HepG2 (cell line): ENCODE data around the gene MADD. TPM values are rescaled to one million over a fixed set of nuclear protein-coding genes. Genes with fewer than 3 reads are reported as not detected.

Experiments used
- ATAC-seq: fragments of 200-7000 bp; cut with Tn5 transposase; 3 replicates; pipeline ENCODE4 v1.9.1; 2020; ENCODE audit warnings: mild to moderate bottlenecking, moderate library complexity
- BruUV-seq: library from RNA; stranded (reverse); fragments of 400-500 nt; replicated peaks from 2 replicates; lab custom pipeline; 2021; lab: Mats Ljungman, UMichigan
- CTCF ChIA-PET: fragments of 300-600 bp; formaldehyde crosslinking; extraction: SDS; loops from one replicate; lab custom pipeline; 2021; ENCODE audit warnings: low total read pairs, inconsistent platforms, low intra/inter-chr PET ratio; lab: Yijun Ruan, JAX
- POLR2A ChIA-PET: fragments of 350-600 bp; sonication (Branson Sonifier 250); formaldehyde crosslinking; loops from one replicate; lab custom pipeline; 2020; ENCODE audit warnings: antibody characterized with exemption, inconsistent platforms; lab: Yijun Ruan, JAX
- DNase-seq: peaks from one replicate; pipeline ENCODE4 v3.0.0-alpha.2; 2015; ENCODE audit warnings: low spot score
- FAIRE-seq: peaks from 3 replicates; lab custom pipeline; 2011; peaks lifted over from hg19 to GRCh38; lab: Jason Lieb, UNC
- H2AFZ ChIP-seq: one replicate; pipeline ENCODE4 v1.6.1; 2011; ENCODE audit warnings: low read length, inconsistent platforms
- H3K27ac ChIP-seq: fragments of 300-600 bp; 3 replicates; pipeline ENCODE4 v1.8.0; 2011; ENCODE audit warnings: mixed run types, mild to moderate bottlenecking, mixed read lengths, low read length, inconsistent platforms; ENCODE audit not compliant: insufficient read depth; ENCODE audit errors: extremely low read length
- H3K27me3 ChIP-seq, 2 experiments: fragments of 200-600 bp in 1 of 2; 2 replicates in 1 of 2; 3 replicates in 1 of 2; pipeline versions ENCODE4 v1.6.0 to v1.8.0; 2011; ENCODE audit warnings: low read length in 2 of 2, mild to moderate bottlenecking in 2 of 2, moderate library complexity in 2 of 2, inconsistent platforms in 1 of 2; ENCODE audit not compliant: insufficient read depth in 2 of 2, control insufficient read depth in 1 of 2
- H3K36me3 ChIP-seq, 2 experiments: fragments of 200-600 bp in 1 of 2; replicated peaks in 1 of 2; 2 replicates in 1 of 2; 3 replicates in 1 of 2; pipeline versions ENCODE4 v1.5.1 to v1.8.0; 2011; ENCODE audit warnings: low read length in 2 of 2, inconsistent platforms in 1 of 2; ENCODE audit not compliant: insufficient read depth in 2 of 2, control insufficient read depth in 1 of 2
- H3K4me1 ChIP-seq: 2 replicates; pipeline ENCODE4 v1.5.1; 2012; ENCODE audit warnings: low read length, inconsistent platforms; ENCODE audit not compliant: insufficient read depth
- H3K4me2 ChIP-seq: 2 replicates; pipeline ENCODE4 v1.6.0; 2011; ENCODE audit warnings: low read depth, low read length, inconsistent platforms
- H3K4me3 ChIP-seq, 3 experiments: fragments of 200-600 bp in 1 of 3; sonication (generic), shearing (Covaris generic) in 1 of 3; replicated peaks in 1 of 3; 2 replicates each; pipeline ENCODE4 v1.5.1; 2011 to 2016; ENCODE audit warnings: low read length in 3 of 3, inconsistent platforms in 2 of 3, low read depth in 2 of 3, mild to moderate bottlenecking in 2 of 3, control low read depth in 1 of 3, mixed read lengths in 1 of 3; ENCODE audit not compliant: insufficient read depth in 1 of 3
- H3K79me2 ChIP-seq: one replicate; pipeline ENCODE4 v1.6.1; 2011; ENCODE audit warnings: low read length, inconsistent platforms; ENCODE audit not compliant: insufficient read depth
- H3K9ac ChIP-seq: 2 replicates; pipeline ENCODE4 v1.6.0; 2011; ENCODE audit warnings: mild to moderate bottlenecking, low read depth, low read length, inconsistent platforms; ENCODE audit not compliant: insufficient read depth
- H3K9me3 ChIP-seq: 2 replicates; pipeline ENCODE4 v1.5.1; 2012; ENCODE audit warnings: mild to moderate bottlenecking, low read length
- H4K20me1 ChIP-seq: 2 replicates; pipeline ENCODE4 v1.6.0; 2011; ENCODE audit warnings: inconsistent platforms, mild to moderate bottlenecking, low read length, moderate library complexity; ENCODE audit not compliant: insufficient read depth
- ATF7 ChIP-seq, 2 experiments: fragments of 450-650 bp in 1 of 2; sonication (generic) in 1 of 2; formaldehyde crosslinking in 1 of 2; IDR thresholded peaks; 2 replicates each; pipeline versions ENCODE4 v1.4.0 to v1.6.1; 2016 to 2020; ENCODE audit warnings: antibody characterized with exemption in 1 of 2, mild to moderate bottlenecking in 1 of 2, missing genetic modification reagents in 1 of 2
- DPF2 ChIP-seq: sonication (generic); formaldehyde crosslinking; IDR thresholded peaks from 2 replicates; pipeline ENCODE4 v1.4.0; 2020; ENCODE audit warnings: mild to moderate bottlenecking, low read depth, missing genetic modification reagents, borderline replicate concordance
- ESRRA ChIP-seq: sonication (generic); formaldehyde crosslinking; IDR thresholded peaks from 2 replicates; pipeline ENCODE4 v1.5.1; 2020; ENCODE audit warnings: mild to moderate bottlenecking, low read depth, missing genetic modification reagents
- FOSL2 ChIP-seq: sonication (generic); formaldehyde crosslinking; IDR thresholded peaks from 2 replicates; pipeline ENCODE4 v1.4.0; 2020; ENCODE audit warnings: missing genetic modification reagents
- FOXK1 ChIP-seq: sonication (generic); formaldehyde crosslinking; IDR thresholded peaks from 2 replicates; pipeline ENCODE4 v1.4.0; 2020; ENCODE audit warnings: low read depth, missing genetic modification reagents, borderline replicate concordance
- GFI1 ChIP-seq: sonication (generic); formaldehyde crosslinking; IDR thresholded peaks from 2 replicates; pipeline ENCODE4 v1.5.0; 2020; ENCODE audit warnings: missing genetic modification reagents, mild to moderate bottlenecking, borderline replicate concordance
- SIX4 ChIP-seq: sonication (generic); formaldehyde crosslinking; IDR thresholded peaks from 2 replicates; pipeline ENCODE4 v1.4.0; 2020; ENCODE audit warnings: missing genetic modification reagents
- SRSF1 ChIP-seq: fragments of 200-400 bp; formaldehyde crosslinking; optimal IDR thresholded peaks from 2 replicates; pipeline ENCODE3; 2017; ENCODE audit warnings: mild to moderate bottlenecking, low read depth, low read length, moderate library complexity
- TEAD3 ChIP-seq: optimal IDR thresholded peaks from 2 replicates; pipeline ENCODE3; 2016; ENCODE audit warnings: borderline replicate concordance
- ZFP36L1 ChIP-seq: sonication (generic); formaldehyde crosslinking; IDR thresholded peaks from 2 replicates; pipeline ENCODE4 v1.8.0; 2022; ENCODE audit warnings: mild to moderate bottlenecking, missing genetic modification reagents, moderate library complexity
- ZNF264 ChIP-seq: sonication (generic); formaldehyde crosslinking; IDR thresholded peaks from 2 replicates; pipeline ENCODE4 v1.4.0; 2020; ENCODE audit warnings: missing genetic modification reagents
- ZNF343 ChIP-seq: sonication (generic); formaldehyde crosslinking; IDR thresholded peaks from 2 replicates; pipeline ENCODE4 v1.4.0; 2020; ENCODE audit warnings: mild to moderate bottlenecking, missing genetic modification reagents
- ZNF547 ChIP-seq: sonication (generic); formaldehyde crosslinking; IDR thresholded peaks from 2 replicates; pipeline ENCODE4 v1.5.1; 2020; ENCODE audit warnings: mild to moderate bottlenecking, missing genetic modification reagents
- WGBS: methylation state at CpG from one replicate; pipeline ENCODE4 v1.1.6; 2017; ENCODE audit warnings: low lambda C conversion rate; 5-methylcytosine and 5-hydroxymethylcytosine counted together
- in situ Hi-C: cut with HindIII; loops from 2 replicates; pipeline ENCODE4 v1.10.0; 2017; ENCODE audit warnings: low pct_unique_long_range_greater_than_20kb; ENCODE audit not compliant: extremely low pct_ligation_motif_present
- intact Hi-C: fragments of 100-400 bp; cut with micrococcal nuclease; formaldehyde crosslinking; loops from one replicate; pipeline ENCODE4 v1.10.0; 2022; ENCODE audit not compliant: unreplicated experiment
- polyA plus RNA-seq, 8 experiments: library from polyadenylated mRNA; depleted of rRNA in 3 of 8; stranded (reverse) in 7 of 8; unstranded in 1 of 8; fragments of >200 nt; fragmentation: Illumina TruSeq in 4 of 8; extraction: Trizol in 4 of 8; gene quantifications; 2 replicates each; pipeline versions ENCODE4 v1.2.1 to v1.2.3, GENCODE V29; 2011 to 2016; ENCODE audit warnings: low read depth in 4 of 8, missing spikeins in 1 of 8, mixed read lengths in 1 of 8; ENCODE audit not compliant: insufficient read depth in 1 of 8
- total RNA-seq, 5 experiments: library from RNA; depleted of rRNA; stranded (reverse); fragments of >200 nt; fragmentation: Illumina TruSeq; extraction: Trizol; gene quantifications; 2 replicates each; pipeline ENCODE4 v1.2.3, GENCODE V29; 2016; ENCODE audit warnings: low read depth in 1 of 5
- TF ChIP-seq, protein P1 (sequence below), 2 experiments: sonication (generic) in 1 of 2; formaldehyde crosslinking in 1 of 2; IDR thresholded peaks; 2 replicates each; pipeline versions ENCODE4 v1.5.1 to v1.6.1; 2011 to 2020; ENCODE audit warnings: borderline replicate concordance in 1 of 2, low read depth in 1 of 2, low read length in 1 of 2, mild to moderate bottlenecking in 1 of 2, missing genetic modification reagents in 1 of 2, moderate library complexity in 1 of 2
- TF ChIP-seq, protein P2 (sequence below): sonication (generic); formaldehyde crosslinking; IDR thresholded peaks from 2 replicates; pipeline ENCODE4 v1.4.0; 2020; ENCODE audit warnings: missing genetic modification reagents
- TF ChIP-seq, protein P3 (sequence below): sonication (generic); formaldehyde crosslinking; IDR thresholded peaks from 2 replicates; pipeline ENCODE4 v1.4.0; 2020; ENCODE audit warnings: low read depth, mild to moderate bottlenecking, missing genetic modification reagents
- TF ChIP-seq, protein P4 (sequence below): sonication (generic); formaldehyde crosslinking; IDR thresholded peaks from 2 replicates; pipeline ENCODE4 v1.5.0; 2020; ENCODE audit warnings: missing genetic modification reagents

MADD gene
- total and polyA plus RNA-seq, 2 of the 13 experiments (the other 11 are each of a cell fraction or from before 2014, with no cell fraction given): 18.0 to 29.2 TPM

DNA sequence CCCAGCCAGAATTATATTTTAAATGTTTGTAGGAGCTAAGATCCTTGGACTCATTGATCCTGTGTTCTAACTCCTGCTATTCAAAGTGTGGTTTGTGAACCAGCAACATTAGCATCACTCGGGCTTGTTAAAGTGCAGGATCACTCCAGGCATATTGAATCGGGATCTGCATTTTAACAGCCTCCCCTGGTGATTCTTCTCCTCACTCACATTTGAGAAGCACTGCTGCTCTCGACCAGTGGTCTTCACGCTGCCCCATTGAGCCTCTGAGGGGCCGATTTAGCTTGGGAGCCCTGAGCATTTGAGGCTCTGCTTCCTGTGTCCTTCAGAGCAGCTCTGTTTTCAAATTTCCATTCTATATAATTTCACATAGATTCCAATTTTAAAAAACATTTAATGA lies 10.9 kb downstream of the MADD start:
- no peak overlapping the region for H3K27ac ChIP-seq
- H3K9me3 ChIP-seq: no peaks in the 10 kb centered on the region
- TF ChIP-seq SRSF1: no peak
- TF ChIP-seq, protein P1, sequence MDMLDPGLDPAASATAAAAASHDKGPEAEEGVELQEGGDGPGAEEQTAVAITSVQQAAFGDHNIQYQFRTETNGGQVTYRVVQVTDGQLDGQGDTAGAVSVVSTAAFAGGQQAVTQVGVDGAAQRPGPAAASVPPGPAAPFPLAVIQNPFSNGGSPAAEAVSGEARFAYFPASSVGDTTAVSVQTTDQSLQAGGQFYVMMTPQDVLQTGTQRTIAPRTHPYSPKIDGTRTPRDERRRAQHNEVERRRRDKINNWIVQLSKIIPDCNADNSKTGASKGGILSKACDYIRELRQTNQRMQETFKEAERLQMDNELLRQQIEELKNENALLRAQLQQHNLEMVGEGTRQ (IDR thresholded peaks at IDR 0.05; ENCODE audit: low read depth, low read length): no peak
- TF ChIP-seq, protein P1 (CRISPR knock-in tag; IDR thresholded peaks at IDR 0.05; ENCODE audit: borderline replicate concordance): no peak
- no peak for TF ChIP-seq ATF7 (IDR thresholded peaks at IDR 0.05)
- TF ChIP-seq ATF7 (CRISPR knock-in tag; IDR thresholded peaks at IDR 0.05): no peak
- TF ChIP-seq TEAD3 (CRISPR knock-in tag): no peak
- no peak for TF ChIP-seq SIX4 (CRISPR knock-in tag)
- TF ChIP-seq FOXK1 (CRISPR knock-in tag): no peak
- no peak for TF ChIP-seq GFI1 (CRISPR knock-in tag)
- no peak for TF ChIP-seq ZNF547 (CRISPR knock-in tag)
- TF ChIP-seq FOSL2 (CRISPR knock-in tag): no peak
- TF ChIP-seq, protein P2, sequence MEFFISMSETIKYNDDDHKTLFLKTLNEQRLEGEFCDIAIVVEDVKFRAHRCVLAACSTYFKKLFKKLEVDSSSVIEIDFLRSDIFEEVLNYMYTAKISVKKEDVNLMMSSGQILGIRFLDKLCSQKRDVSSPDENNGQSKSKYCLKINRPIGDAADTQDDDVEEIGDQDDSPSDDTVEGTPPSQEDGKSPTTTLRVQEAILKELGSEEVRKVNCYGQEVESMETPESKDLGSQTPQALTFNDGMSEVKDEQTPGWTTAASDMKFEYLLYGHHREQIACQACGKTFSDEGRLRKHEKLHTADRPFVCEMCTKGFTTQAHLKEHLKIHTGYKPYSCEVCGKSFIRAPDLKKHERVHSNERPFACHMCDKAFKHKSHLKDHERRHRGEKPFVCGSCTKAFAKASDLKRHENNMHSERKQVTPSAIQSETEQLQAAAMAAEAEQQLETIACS (CRISPR knock-in tag): no peak
- TF ChIP-seq, protein P3, sequence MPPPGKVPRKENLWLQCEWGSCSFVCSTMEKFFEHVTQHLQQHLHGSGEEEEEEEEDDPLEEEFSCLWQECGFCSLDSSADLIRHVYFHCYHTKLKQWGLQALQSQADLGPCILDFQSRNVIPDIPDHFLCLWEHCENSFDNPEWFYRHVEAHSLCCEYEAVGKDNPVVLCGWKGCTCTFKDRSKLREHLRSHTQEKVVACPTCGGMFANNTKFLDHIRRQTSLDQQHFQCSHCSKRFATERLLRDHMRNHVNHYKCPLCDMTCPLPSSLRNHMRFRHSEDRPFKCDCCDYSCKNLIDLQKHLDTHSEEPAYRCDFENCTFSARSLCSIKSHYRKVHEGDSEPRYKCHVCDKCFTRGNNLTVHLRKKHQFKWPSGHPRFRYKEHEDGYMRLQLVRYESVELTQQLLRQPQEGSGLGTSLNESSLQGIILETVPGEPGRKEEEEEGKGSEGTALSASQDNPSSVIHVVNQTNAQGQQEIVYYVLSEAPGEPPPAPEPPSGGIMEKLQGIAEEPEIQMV (CRISPR knock-in tag): no peak
- TF ChIP-seq, protein P4, sequence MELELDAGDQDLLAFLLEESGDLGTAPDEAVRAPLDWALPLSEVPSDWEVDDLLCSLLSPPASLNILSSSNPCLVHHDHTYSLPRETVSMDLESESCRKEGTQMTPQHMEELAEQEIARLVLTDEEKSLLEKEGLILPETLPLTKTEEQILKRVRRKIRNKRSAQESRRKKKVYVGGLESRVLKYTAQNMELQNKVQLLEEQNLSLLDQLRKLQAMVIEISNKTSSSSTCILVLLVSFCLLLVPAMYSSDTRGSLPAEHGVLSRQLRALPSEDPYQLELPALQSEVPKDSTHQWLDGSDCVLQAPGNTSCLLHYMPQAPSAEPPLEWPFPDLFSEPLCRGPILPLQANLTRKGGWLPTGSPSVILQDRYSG (CRISPR knock-in tag): no peak
- no peak for TF ChIP-seq ESRRA (CRISPR knock-in tag)
- TF ChIP-seq ZNF343 (CRISPR knock-in tag): no peak
- no peak for TF ChIP-seq ZNF264 (CRISPR knock-in tag)
- no peak for TF ChIP-seq ZFP36L1 (CRISPR knock-in tag)
- no peak for TF ChIP-seq DPF2 (CRISPR knock-in tag)
- H3K9ac ChIP-seq: no peak overlapping the region
- H3K36me3 ChIP-seq: peaks cover 44 to 78% of the 10 kb centered on the region in 2 experiments
- in situ Hi-C loops (no loop called here), intact Hi-C loops (no loop called here)
- no peaks in the 10 kb centered on the region for H4K20me1 ChIP-seq
- FAIRE-seq (no peak), ATAC-seq (no peak), DNase-seq (no peak)
- H2AFZ ChIP-seq: no peak overlapping the region
- 94% methylated on average over 5 of the region's 5 CpGs for WGBS
- ChIA-PET CTCF (no interaction called here), POLR2A (interaction anchor here (2.6 kb wide), 1 partner anchor 10 kb away, joined by 5 read pairs; no protein-coding TSS in a partner anchor)
- H3K27me3 ChIP-seq: no peaks in the 10 kb centered on the region
- H3K4me1 ChIP-seq: peaks cover 9% of the 10 kb centered on the region
- no peak overlapping the region for H3K4me3 ChIP-seq
- BruUV-seq: no TSS peak
- H3K79me2 ChIP-seq: peaks cover 3% of the 10 kb centered on the region
- H3K4me2 ChIP-seq: no peak overlapping the region
